H1 (cell line): ENCODE results near the gene FES. TPM values are rescaled to one million over a fixed set of nuclear protein-coding genes. Genes with fewer than 3 reads are reported as not detected.
"Not testable (repeated sequence)": the region's sequence is repeated elsewhere in the genome, so short reads cannot be mapped to it uniquely, and the experiment has no call there.

Experiments used
- CTCF ChIA-PET: fragments of 300-600 bp; sonication (Branson Sonifier 250); formaldehyde crosslinking; loops from one replicate; lab custom pipeline; 2021; ENCODE audit not compliant: partially characterized antibody; lab: Charles Lee
- POLR2A ChIA-PET: fragments of 300-600 bp; sonication (Branson Sonifier 250); formaldehyde crosslinking; loops from one replicate; lab custom pipeline; 2021; ENCODE audit warnings: inconsistent platforms; ENCODE audit not compliant: partially characterized antibody; lab: Charles Lee
- DNase-seq, 2 experiments: peaks; one replicate each; pipeline versions ENCODE4 v3.0.0 to v3.0.0-alpha.2; 2010 to 2022; ENCODE audit warnings: low spot score in 2 of 2, low read depth in 1 of 2, mixed read lengths in 1 of 2
- FAIRE-seq: peaks from 2 replicates; lab custom pipeline; 2011; peaks lifted over from hg19 to GRCh38; lab: Jason Lieb, UNC
- H2AFZ ChIP-seq: 2 replicates; pipeline ENCODE4 v1.8.1; 2012; ENCODE audit warnings: low read length, inconsistent platforms
- H2AK5ac ChIP-seq: 2 replicates; pipeline ENCODE4 v1.6.1; 2013; ENCODE audit warnings: low read depth, low read length
- H2BK120ac ChIP-seq: replicated peaks from 2 replicates; pipeline ENCODE3; 2013; ENCODE audit warnings: low read depth, low read length, inconsistent platforms
- H2BK12ac ChIP-seq: 2 replicates; pipeline ENCODE4 v1.6.1; 2013; ENCODE audit warnings: low read depth, low read length
- H2BK15ac ChIP-seq: 2 replicates; pipeline ENCODE4 v1.6.1; 2013; ENCODE audit warnings: low read length
- H2BK20ac ChIP-seq: 2 replicates; pipeline ENCODE4 v1.6.1; 2013; ENCODE audit warnings: low read length
- H2BK5ac ChIP-seq: 2 replicates; pipeline ENCODE4 v1.6.1; 2013; ENCODE audit warnings: low read depth, low read length
- H3K14ac ChIP-seq: 2 replicates; pipeline ENCODE4 v1.6.1; 2013; ENCODE audit warnings: inconsistent platforms; ENCODE audit not compliant: insufficient read length
- H3K18ac ChIP-seq: 2 replicates; pipeline ENCODE4 v1.6.1; 2013; ENCODE audit warnings: low read length; ENCODE audit errors: extremely low read depth
- H3K23ac ChIP-seq: 2 replicates; pipeline ENCODE4 v1.6.1; 2013; ENCODE audit warnings: inconsistent platforms; ENCODE audit not compliant: insufficient read length
- H3K23me2 ChIP-seq: 2 replicates; pipeline ENCODE4 v1.6.1; 2013; ENCODE audit warnings: low read depth, low read length
- H3K27ac ChIP-seq: 2 replicates; pipeline ENCODE4 v1.6.1; 2011; ENCODE audit warnings: low read depth, low read length, inconsistent platforms
- H3K27me3 ChIP-seq, 4 experiments: replicated peaks in 1 of 4; 1 replicate in 1 of 4; 2 replicates in 3 of 4; pipeline versions ENCODE4 v1.6.1 to v1.8.1; 2011 to 2013; ENCODE audit warnings: low read length in 3 of 4, mild to moderate bottlenecking in 3 of 4, inconsistent platforms in 2 of 4, mixed read lengths in 2 of 4, moderate library complexity in 1 of 4; ENCODE audit not compliant: control insufficient read depth in 3 of 4, insufficient read depth in 3 of 4; ENCODE audit errors: extremely low read depth in 1 of 4
- H3K36me3 ChIP-seq, 4 experiments: 2 replicates each; pipeline versions ENCODE4 v1.6.1 to v1.8.1; 2011 to 2013; ENCODE audit warnings: mild to moderate bottlenecking in 4 of 4, low read length in 3 of 4, moderate library complexity in 2 of 4, control low read depth in 1 of 4, inconsistent platforms in 1 of 4; ENCODE audit not compliant: insufficient read depth in 4 of 4, control insufficient read depth in 2 of 4
- H3K4ac ChIP-seq: replicated peaks from 2 replicates; pipeline ENCODE3; 2013; ENCODE audit warnings: low read length, low read depth, mixed read lengths, inconsistent platforms; ENCODE audit not compliant: insufficient read length
- H3K4me1 ChIP-seq, 4 experiments: replicated peaks in 1 of 4; 1 replicate in 1 of 4; 2 replicates in 3 of 4; pipeline versions ENCODE4 v1.6.1 to v1.8.1; 2011 to 2013; ENCODE audit warnings: low read length in 3 of 4, inconsistent platforms in 2 of 4, mixed read lengths in 1 of 4; ENCODE audit not compliant: insufficient read depth in 4 of 4, control insufficient read depth in 3 of 4
- H3K4me2 ChIP-seq, 2 experiments: 2 replicates each; pipeline versions ENCODE4 v1.6.1 to v1.8.1; 2011 to 2013; ENCODE audit warnings: low read depth in 2 of 2, low read length in 2 of 2, control low read depth in 1 of 2, inconsistent platforms in 1 of 2, mild to moderate bottlenecking in 1 of 2; ENCODE audit not compliant: insufficient read depth in 1 of 2
- H3K4me3 ChIP-seq, 4 experiments: fragments of 200-600, 300-600 bp in 1 of 4; sonication (generic), shearing (Covaris generic), sonication (Bioruptor Twin) in 1 of 4; 2 replicates each; pipeline versions ENCODE4 v1.5.1 to v1.8.1; 2011 to 2016; ENCODE audit warnings: low read length in 4 of 4, low read depth in 3 of 4, control low read depth in 2 of 4, inconsistent platforms in 2 of 4, mild to moderate bottlenecking in 2 of 4, mixed read lengths in 1 of 4, moderate library complexity in 1 of 4; ENCODE audit not compliant: insufficient read depth in 2 of 4; ENCODE audit errors: extremely low read depth in 1 of 4
- H3K56ac ChIP-seq: replicated peaks from 2 replicates; pipeline ENCODE3; 2013; ENCODE audit warnings: low read depth, mild to moderate bottlenecking, mixed read lengths, low read length, inconsistent platforms; ENCODE audit not compliant: insufficient read length
- H3K79me1 ChIP-seq: 2 replicates; pipeline ENCODE4 v1.6.1; 2013; ENCODE audit warnings: low read depth, low read length, control low read depth
- H3K79me2 ChIP-seq, 2 experiments: 2 replicates each; pipeline versions ENCODE4 v1.6.1 to v1.8.1; 2012 to 2013; ENCODE audit warnings: low read length in 2 of 2, mild to moderate bottlenecking in 2 of 2, inconsistent platforms in 1 of 2; ENCODE audit not compliant: insufficient read depth in 2 of 2, control insufficient read depth in 1 of 2
- H3K9ac ChIP-seq, 4 experiments: replicated peaks in 1 of 4; 1 replicate in 1 of 4; 2 replicates in 3 of 4; pipeline versions ENCODE4 v1.6.1 to v1.8.1; 2011 to 2013; ENCODE audit warnings: low read depth in 3 of 4, low read length in 3 of 4, control low read depth in 2 of 4, mild to moderate bottlenecking in 2 of 4, moderate library complexity in 2 of 4, inconsistent platforms in 1 of 4; ENCODE audit errors: extremely low read depth in 1 of 4
- H3K9me3 ChIP-seq, 2 experiments: 2 replicates each; pipeline versions ENCODE4 v1.6.1 to v1.8.1; 2012 to 2013; ENCODE audit warnings: mild to moderate bottlenecking in 2 of 2, moderate library complexity in 2 of 2, control low read depth in 1 of 2, inconsistent platforms in 1 of 2, low read depth in 1 of 2, low read length in 1 of 2, mixed read lengths in 1 of 2; ENCODE audit not compliant: insufficient read depth in 2 of 2
- H4K20me1 ChIP-seq, 2 experiments: replicated peaks in 1 of 2; 2 replicates each; pipeline versions ENCODE3 to v1.8.1; 2011 to 2013; ENCODE audit warnings: inconsistent platforms in 2 of 2, low read length in 2 of 2, mild to moderate bottlenecking in 1 of 2; ENCODE audit not compliant: insufficient read depth in 2 of 2, control insufficient read depth in 1 of 2
- H4K5ac ChIP-seq: 2 replicates; pipeline ENCODE4 v1.6.1; 2013; ENCODE audit warnings: low read length, low read depth, mixed read lengths, inconsistent platforms; ENCODE audit not compliant: insufficient read length
- H4K8ac ChIP-seq: 2 replicates; pipeline ENCODE4 v1.8.0; 2013; ENCODE audit warnings: mild to moderate bottlenecking, moderate library complexity, low read length, inconsistent platforms; ENCODE audit not compliant: insufficient read depth; ENCODE audit errors: extremely low read depth
- H4K91ac ChIP-seq: replicated peaks from 2 replicates; pipeline ENCODE3; 2013; ENCODE audit warnings: low read length, mixed read lengths, inconsistent platforms; ENCODE audit not compliant: insufficient read length
- WGBS, 2 experiments: shearing (Covaris generic) in 1 of 2; methylation state at CpG; one replicate each; pipeline versions ENCODE4 v1.1.6 to v1.1.7; 2013 to 2015; ENCODE audit warnings: low lambda C conversion rate in 2 of 2, mixed read lengths in 2 of 2, inconsistent platforms in 1 of 2, low coverage in 1 of 2, missing lambda C conversion rate in 1 of 2; ENCODE audit not compliant: insufficient replicate concordance in 2 of 2, insufficient coverage in 1 of 2, insufficient read length in 1 of 2; ENCODE audit errors: extremely low coverage in 1 of 2, missing lambda C conversion rate in 1 of 2; 5-methylcytosine and 5-hydroxymethylcytosine counted together
- polyA plus RNA-seq, 7 experiments: library from polyadenylated mRNA; depleted of rRNA in 3 of 7; stranded (reverse) in 5 of 7; unstranded in 2 of 7; fragments of >200 nt in 5 of 7; fragments of 200-250 nt in 2 of 7; gene quantifications; 1 replicate in 5 of 7; 2 replicates in 1 of 7; 4 replicates in 1 of 7; pipeline versions ENCODE4 v1.2.1 to v1.2.3, GENCODE V29; 2011 to 2013; ENCODE audit warnings: missing spikeins in 2 of 7, mixed read lengths in 2 of 7
- total RNA-seq: library from RNA; stranded (reverse); fragmentation: NEBNext Ultra II Directional; extraction: Animal tissue kit (Norgen Biotek cat#: 25700); gene quantifications from 2 replicates; pipeline ENCODE4 v1.2.1, GENCODE V29; 2021

The FES gene
- total and polyA plus RNA-seq, 2 of the 8 experiments (the other 6 are each of a cell fraction or from before 2014, with no cell fraction given) = 8.5 to 8.6 TPM

- not testable (repeated sequence) for H3K4me2 ChIP-seq, H3K27ac ChIP-seq, H3K79me2 ChIP-seq, H3K9me3 ChIP-seq, H3K18ac ChIP-seq, DNase-seq, H4K8ac ChIP-seq, H2BK5ac ChIP-seq, H3K56ac ChIP-seq, H3K23me2 ChIP-seq, H3K4me1 ChIP-seq, H2BK20ac ChIP-seq, H2AFZ ChIP-seq, H3K4ac ChIP-seq, H3K14ac ChIP-seq, H2BK120ac ChIP-seq, H2BK15ac ChIP-seq, H3K27me3 ChIP-seq, H3K9ac ChIP-seq, FAIRE-seq, H4K91ac ChIP-seq, H2AK5ac ChIP-seq, H3K23ac ChIP-seq, H4K20me1 ChIP-seq, H3K36me3 ChIP-seq, H3K4me3 ChIP-seq, H2BK12ac ChIP-seq, H4K5ac ChIP-seq, H3K79me1 ChIP-seq
- ChIA-PET CTCF (interaction anchor here (0.6 to 13.3 kb wide), 8 partner anchors 7 to 1715 kb away, joined by 3 to 125 read pairs (median 8); partner anchors contain the start of genes FES, HDDC3, MAN2A2 and UNC45A), POLR2A (interaction anchor here (2.1 kb wide), 1 partner anchor 16 kb away, joined by 4 read pairs; no protein-coding TSS in a partner anchor)
- WGBS, 2 experiments = 97% methylated on average over 10 of the region's 14 CpGs; no CpG with 5 or more reads in 1 of the 2 experiments
Measured at GRCh38 chr15:90897131-90897655, 12.9 kb downstream of the FES start.
